Measurements from ENCODE around the gene ROM1.

GRCh38 chr11:62647609-62648005 is 34.5 kb downstream of the ROM1 start:
- TF ChIP-seq, protein P1, sequence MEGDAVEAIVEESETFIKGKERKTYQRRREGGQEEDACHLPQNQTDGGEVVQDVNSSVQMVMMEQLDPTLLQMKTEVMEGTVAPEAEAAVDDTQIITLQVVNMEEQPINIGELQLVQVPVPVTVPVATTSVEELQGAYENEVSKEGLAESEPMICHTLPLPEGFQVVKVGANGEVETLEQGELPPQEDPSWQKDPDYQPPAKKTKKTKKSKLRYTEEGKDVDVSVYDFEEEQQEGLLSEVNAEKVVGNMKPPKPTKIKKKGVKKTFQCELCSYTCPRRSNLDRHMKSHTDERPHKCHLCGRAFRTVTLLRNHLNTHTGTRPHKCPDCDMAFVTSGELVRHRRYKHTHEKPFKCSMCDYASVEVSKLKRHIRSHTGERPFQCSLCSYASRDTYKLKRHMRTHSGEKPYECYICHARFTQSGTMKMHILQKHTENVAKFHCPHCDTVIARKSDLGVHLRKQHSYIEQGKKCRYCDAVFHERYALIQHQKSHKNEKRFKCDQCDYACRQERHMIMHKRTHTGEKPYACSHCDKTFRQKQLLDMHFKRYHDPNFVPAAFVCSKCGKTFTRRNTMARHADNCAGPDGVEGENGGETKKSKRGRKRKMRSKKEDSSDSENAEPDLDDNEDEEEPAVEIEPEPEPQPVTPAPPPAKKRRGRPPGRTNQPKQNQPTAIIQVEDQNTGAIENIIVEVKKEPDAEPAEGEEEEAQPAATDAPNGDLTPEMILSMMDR (IDR thresholded peaks at IDR 0.05; ENCODE audit: low read length) = no peak
- TF ChIP-seq EZH2 (optimal IDR thresholded peaks at IDR 0.05; ENCODE audit: low read depth, low read length) = no peak

All from MM.1S (cell line).